Stimulated activated CD8-positive, alpha-beta memory T cell treated with anti-CD3 and anti-CD28 coated beads, Interleukin-15, amount 100 ng/mL, for 48 hours (primary cell): ENCODE measurements around the gene KCNJ6.
"Not testable (repeated sequence)": the region's sequence is repeated elsewhere in the genome, so short reads cannot be mapped to it uniquely, and the experiment has no call there.

ENCODE experiments used
- DNase-seq, 2 donors: peaks; one replicate each; pipeline ENCODE4 v3.0.0-alpha.2; 2020; ENCODE audit warnings: low read depth in 2 of 2

KCNJ6 gene

GRCh38 chr21:37675202-37675801 lies 241.0 kb downstream of the KCNJ6 start:
- peak; percentile 24 to 27 for DNase-seq

- no peak for DNase-seq
Observed at GRCh38 chr21:37673801-37674575, 242.3 kb downstream of the KCNJ6 start.

- DNase-seq: no peak
Observed at GRCh38 chr21:37671381-37671780, 244.9 kb downstream of the KCNJ6 start.

GRCh38 chr21:37670883-37671282 lies 245.4 kb downstream of the KCNJ6 start:
- DNase-seq: no peak

- DNase-seq: no peak
Observed at GRCh38 chr21:37669249-37669648, 247.0 kb downstream of the KCNJ6 start.

GRCh38 chr21:37668462-37669239 lies 247.6 kb downstream of the KCNJ6 start:
- no peak for DNase-seq

- no peak for DNase-seq
Observed at GRCh38 chr21:37667380-37667779, 248.9 kb downstream of the KCNJ6 start.

GRCh38 chr21:37665230-37666024 lies 250.8 kb downstream of the KCNJ6 start:
- DNase-seq: no peak

- not testable (repeated sequence) for DNase-seq
Observed at GRCh38 chr21:37662227-37662626, 254.0 kb downstream of the KCNJ6 start.

GRCh38 chr21:37660709-37661108 lies 255.5 kb downstream of the KCNJ6 start:
- DNase-seq: no peak

- DNase-seq: no peak
Observed at GRCh38 chr21:37659874-37660273, 256.4 kb downstream of the KCNJ6 start.

GRCh38 chr21:37658817-37659458 lies 257.3 kb downstream of the KCNJ6 start:
- no peak for DNase-seq

- DNase-seq: no peak
Observed at GRCh38 chr21:37658121-37658816, 258.0 kb downstream of the KCNJ6 start.

- no peak for DNase-seq
Observed at GRCh38 chr21:37656899-37657298, 259.4 kb downstream of the KCNJ6 start.

GRCh38 chr21:37655611-37656300 lies 260.5 kb downstream of the KCNJ6 start:
- no peak for DNase-seq

GRCh38 chr21:37654596-37654995 lies 261.7 kb downstream of the KCNJ6 start:
- no peak for DNase-seq

- DNase-seq: no peak
Observed at GRCh38 chr21:37653201-37653600, 263.1 kb downstream of the KCNJ6 start.

GRCh38 chr21:37647781-37648180 lies 268.5 kb downstream of the KCNJ6 start:
- no peak for DNase-seq

- not testable (repeated sequence) for DNase-seq
Observed at GRCh38 chr21:37646761-37647160, 269.5 kb downstream of the KCNJ6 start.

- no peak for DNase-seq
Observed at GRCh38 chr21:37645848-37646247, 270.4 kb downstream of the KCNJ6 start.
